ENCODE measurements around the gene SLC6A3. TPM values are rescaled to one million over a fixed set of nuclear protein-coding genes. Genes with fewer than 3 reads are reported as not detected.

Gene SLC6A3
- total RNA-seq, 1 donor from 2014 or later: not detected

GRCh38 chr5:1437876-1438559 lies 7.2 kb downstream of the SLC6A3 start:
- H3K9me3 Mint-ChIP-seq (ENCODE audit: low read depth): peaks cover 15% of the 10 kb centered on the region
- peaks cover 60% of the 10 kb centered on the region for H3K27me3 Mint-ChIP-seq
- no peak overlapping the region for H3K27ac Mint-ChIP-seq
- H3K36me3 Mint-ChIP-seq (ENCODE audit: insufficient read depth): no peaks in the 10 kb centered on the region
- no peaks in the 10 kb centered on the region for H3K4me1 Mint-ChIP-seq (ENCODE audit: low read depth)
- no peak for DNase-seq (ENCODE audit: low spot score, unreplicated experiment)
- no peak overlapping the region for H3K4me3 Mint-ChIP-seq (ENCODE audit: low read depth)
- no peak for TF ChIP-seq CTCF (IDR thresholded peaks at IDR 0.05; ENCODE audit: unreplicated experiment)

- H3K27me3 Mint-ChIP-seq: peaks cover 53% of the 10 kb centered on the region
- no peaks in the 10 kb centered on the region for H3K4me1 Mint-ChIP-seq (ENCODE audit: low read depth)
- H3K4me3 Mint-ChIP-seq (ENCODE audit: low read depth): no peak overlapping the region
- DNase-seq (ENCODE audit: low spot score, unreplicated experiment): no peak
- H3K9me3 Mint-ChIP-seq (ENCODE audit: low read depth): peaks cover 15% of the 10 kb centered on the region
- TF ChIP-seq CTCF (IDR thresholded peaks at IDR 0.05; ENCODE audit: unreplicated experiment): no peak
- H3K36me3 Mint-ChIP-seq (ENCODE audit: insufficient read depth): no peaks in the 10 kb centered on the region
- no peak overlapping the region for H3K27ac Mint-ChIP-seq
These were observed 7.9 kb downstream of the SLC6A3 start for GRCh38 chr5:1437226-1437829.

GRCh38 chr5:1436681-1437080 lies 8.6 kb downstream of the SLC6A3 start:
- no peak for DNase-seq (ENCODE audit: low spot score, unreplicated experiment)
- H3K4me1 Mint-ChIP-seq (ENCODE audit: low read depth): no peaks in the 10 kb centered on the region
- no peak for TF ChIP-seq CTCF (IDR thresholded peaks at IDR 0.05; ENCODE audit: unreplicated experiment)
- no peak overlapping the region for H3K4me3 Mint-ChIP-seq (ENCODE audit: low read depth)
- peaks cover 15% of the 10 kb centered on the region for H3K9me3 Mint-ChIP-seq (ENCODE audit: low read depth)
- peaks cover 48% of the 10 kb centered on the region for H3K27me3 Mint-ChIP-seq
- H3K27ac Mint-ChIP-seq: no peak overlapping the region
- no peaks in the 10 kb centered on the region for H3K36me3 Mint-ChIP-seq (ENCODE audit: insufficient read depth)

- Mint-ChIP-seq H3K9me3 (ENCODE audit: low read depth) (peaks cover 15% of the 10 kb centered on the region), H3K36me3 (ENCODE audit: insufficient read depth) (no peaks in the 10 kb centered on the region), H3K4me1 (ENCODE audit: low read depth) (no peaks in the 10 kb centered on the region), H3K4me3 (ENCODE audit: low read depth) (no peak overlapping the region), H3K27ac (no peak overlapping the region), H3K27me3 (peaks cover 43% of the 10 kb centered on the region)
- no peak for TF ChIP-seq CTCF (IDR thresholded peaks at IDR 0.05; ENCODE audit: unreplicated experiment)
- no peak for DNase-seq (ENCODE audit: low spot score, unreplicated experiment)
These were observed 9.2 kb downstream of the SLC6A3 start for GRCh38 chr5:1436036-1436435.

- TF ChIP-seq CTCF (IDR thresholded peaks at IDR 0.05; ENCODE audit: unreplicated experiment): no peak
- peaks cover 12% of the 10 kb centered on the region for H3K9me3 Mint-ChIP-seq (ENCODE audit: low read depth)
- H3K27ac Mint-ChIP-seq: no peak overlapping the region
- no peak for DNase-seq (ENCODE audit: low spot score, unreplicated experiment)
- no peaks in the 10 kb centered on the region for H3K36me3 Mint-ChIP-seq (ENCODE audit: insufficient read depth)
- no peak overlapping the region for H3K4me3 Mint-ChIP-seq (ENCODE audit: low read depth)
- H3K4me1 Mint-ChIP-seq (ENCODE audit: low read depth): no peaks in the 10 kb centered on the region
- peaks cover 36% of the 10 kb centered on the region for H3K27me3 Mint-ChIP-seq
These were observed 9.9 kb downstream of the SLC6A3 start for GRCh38 chr5:1435369-1435768.

Data from progenitor cell of endocrine pancreas (in vitro differentiated cells).